Tibial nerve (tissue), 4 donors: Measurements from ENCODE around the gene PLEKHA7. TPM values are rescaled to one million over a fixed set of nuclear protein-coding genes. Genes with fewer than 3 reads are reported as not detected.
A peak's percentile ranks its signal among the peaks of the same experiment; 100 is the strongest.

Source experiments
- DNase-seq, 2 donors: peaks; one replicate each; pipeline ENCODE4 v3.0.0-alpha.2; 2019; ENCODE audit warnings: low spot score in 2 of 2
- H3K27ac ChIP-seq, 4 donors: fragments of 200-600 bp; sonication (generic) in 3 of 4; one replicate each; pipeline ENCODE4 v1.5.1; 2017 to 2019; ENCODE audit warnings: mild to moderate bottlenecking in 1 of 4
- H3K27me3 ChIP-seq, 2 donors: fragments of 200-600 bp; sonication (generic) in 1 of 2; one replicate each; pipeline versions ENCODE4 v1.5.1 to v1.6.0; 2017 to 2019
- H3K36me3 ChIP-seq, 3 donors: fragments of 200-600 bp; sonication (generic); one replicate each; pipeline ENCODE4 v1.5.1; 2018 to 2019
- H3K4me1 ChIP-seq, 4 donors: fragments of 200-600 bp; sonication (generic) in 3 of 4; one replicate each; pipeline ENCODE4 v1.5.1; 2017 to 2019
- H3K4me3 ChIP-seq, 4 donors: fragments of 200-600 bp; sonication (generic) in 3 of 4; one replicate each; pipeline ENCODE4 v1.5.1; 2017 to 2019; ENCODE audit warnings: mild to moderate bottlenecking in 1 of 4, moderate library complexity in 1 of 4
- H3K9me3 ChIP-seq, 4 donors: fragments of 200-600 bp; sonication (generic) in 3 of 4; one replicate each; pipeline ENCODE4 v1.5.1; 2017 to 2019
- EP300 ChIP-seq, 2 donors: sonication (generic); formaldehyde crosslinking; IDR thresholded peaks; one replicate each; pipeline ENCODE4 v1.6.1; 2017; ENCODE audit warnings: antibody characterized with exemption in 2 of 2, mild to moderate bottlenecking in 1 of 2
- POLR2A ChIP-seq, 2 donors: fragments of 450-650 bp; IDR thresholded peaks; one replicate each; pipeline ENCODE4 v1.6.1; 2017; ENCODE audit warnings: antibody characterized with exemption in 2 of 2, mild to moderate bottlenecking in 2 of 2, moderate library complexity in 2 of 2
- WGBS, 2 donors: methylation state at CpG; one replicate each; pipeline ENCODE4 v1.1.5; 2018; 5-methylcytosine and 5-hydroxymethylcytosine counted together
- total RNA-seq, 4 donors: library from RNA; depleted of rRNA; stranded (reverse); fragments of >200 nt; gene quantifications; one replicate each; pipeline ENCODE4 v1.1.0, GENCODE V29; 2016
- TF ChIP-seq, protein P1 (sequence below), 5 experiments: fragments of 200-600 bp in 3 of 5; fragments of 450-650 bp in 2 of 5; sonication (generic) in 3 of 5; IDR thresholded peaks; one replicate each; pipeline ENCODE4 v1.5.1; 2016 to 2019; ENCODE audit warnings: antibody characterized with exemption in 5 of 5, mild to moderate bottlenecking in 3 of 5, moderate library complexity in 2 of 5

The PLEKHA7 gene
- total RNA-seq, 4 donors from 2014 or later, result 41.6 to 56.7 (median 50.1) TPM

DNA sequence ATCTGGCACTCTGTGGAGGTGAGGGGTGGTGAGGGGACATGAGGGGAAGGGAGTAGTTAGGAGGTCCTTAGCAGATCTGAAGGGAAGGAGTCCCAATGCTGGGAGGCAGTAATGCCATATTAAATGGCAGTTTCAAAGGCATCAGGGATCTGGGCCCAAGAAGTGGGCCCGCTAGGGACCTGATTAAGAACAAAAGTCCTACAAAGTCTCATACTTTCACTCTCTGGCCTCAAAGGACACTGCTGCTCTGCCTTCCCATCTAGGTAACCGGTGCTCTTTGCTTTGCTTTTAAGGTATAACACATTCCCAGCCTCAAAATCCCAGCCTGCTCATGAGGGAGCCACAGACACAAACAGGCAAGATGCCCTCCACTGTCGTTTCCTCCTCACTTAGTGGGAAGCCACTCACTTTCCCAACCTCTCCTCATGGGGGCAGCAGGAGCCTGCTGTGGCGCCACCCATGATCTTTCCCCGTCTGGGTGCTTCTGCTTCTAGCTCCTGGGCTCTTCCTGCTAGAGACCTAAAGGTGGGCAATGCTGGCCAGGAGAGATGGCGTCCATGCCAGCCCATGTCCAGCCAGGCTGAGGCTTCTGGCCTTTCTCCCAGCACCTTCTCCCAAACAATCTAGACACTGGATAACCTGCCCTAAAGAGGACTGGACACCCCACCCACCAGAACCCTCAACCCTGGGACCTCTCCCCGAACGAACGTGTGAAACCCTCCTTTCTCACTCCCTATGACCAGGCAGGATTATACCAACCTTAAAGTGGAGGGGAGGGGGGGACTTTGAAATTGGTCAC lies 68.3 kb downstream of the PLEKHA7 start:
- DNase-seq, result peak in 1 of 2 donors; percentile 21
- TF ChIP-seq POLR2A (IDR thresholded peaks at IDR 0.05) (no peak), EP300 (IDR thresholded peaks at IDR 0.05) (peak in 1 of 2 donors; percentile 9)
- TF ChIP-seq, protein P1, sequence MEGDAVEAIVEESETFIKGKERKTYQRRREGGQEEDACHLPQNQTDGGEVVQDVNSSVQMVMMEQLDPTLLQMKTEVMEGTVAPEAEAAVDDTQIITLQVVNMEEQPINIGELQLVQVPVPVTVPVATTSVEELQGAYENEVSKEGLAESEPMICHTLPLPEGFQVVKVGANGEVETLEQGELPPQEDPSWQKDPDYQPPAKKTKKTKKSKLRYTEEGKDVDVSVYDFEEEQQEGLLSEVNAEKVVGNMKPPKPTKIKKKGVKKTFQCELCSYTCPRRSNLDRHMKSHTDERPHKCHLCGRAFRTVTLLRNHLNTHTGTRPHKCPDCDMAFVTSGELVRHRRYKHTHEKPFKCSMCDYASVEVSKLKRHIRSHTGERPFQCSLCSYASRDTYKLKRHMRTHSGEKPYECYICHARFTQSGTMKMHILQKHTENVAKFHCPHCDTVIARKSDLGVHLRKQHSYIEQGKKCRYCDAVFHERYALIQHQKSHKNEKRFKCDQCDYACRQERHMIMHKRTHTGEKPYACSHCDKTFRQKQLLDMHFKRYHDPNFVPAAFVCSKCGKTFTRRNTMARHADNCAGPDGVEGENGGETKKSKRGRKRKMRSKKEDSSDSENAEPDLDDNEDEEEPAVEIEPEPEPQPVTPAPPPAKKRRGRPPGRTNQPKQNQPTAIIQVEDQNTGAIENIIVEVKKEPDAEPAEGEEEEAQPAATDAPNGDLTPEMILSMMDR (IDR thresholded peaks at IDR 0.05), result peak; percentile 60 to 79 (median 74)
- WGBS, 2 donors, result 32 to 36% methylated on average over 9 of the region's 9 CpGs

DNA sequence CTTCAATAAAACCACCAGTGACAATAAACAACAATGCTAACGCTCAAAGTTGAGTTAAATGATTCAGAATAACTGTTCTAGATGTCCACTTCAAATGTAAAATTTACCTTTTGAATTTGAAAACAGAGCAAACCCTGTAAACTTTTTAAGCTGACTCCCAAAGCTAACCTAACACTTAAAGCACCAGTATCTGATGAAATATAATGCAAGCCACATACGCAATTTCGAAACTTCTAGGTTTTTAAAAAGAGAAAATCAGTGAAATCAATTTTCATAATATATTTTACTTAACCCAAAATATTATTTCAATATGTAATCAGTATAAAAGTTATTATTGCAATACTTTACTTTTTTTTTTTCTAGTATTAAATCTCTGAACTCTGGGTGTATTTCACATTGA lies 71.3 kb downstream of the PLEKHA7 start:
- Histone ChIP-seq H3K9me3 (no peaks in the 10 kb centered on the region), H3K27ac (peak overlapping the region in 1 of 4 donors; percentile 34), H3K36me3 (no peaks in the 10 kb centered on the region), H3K27me3 (no peaks in the 10 kb centered on the region), H3K4me3 (no peak overlapping the region), H3K4me1 (peaks cover 0 to 28% (median 3%) of the 10 kb centered on the region in 4 donors)
- DNase-seq, result no peak
- TF ChIP-seq, protein P1 (IDR thresholded peaks at IDR 0.05), result no peak
- TF ChIP-seq EP300 (IDR thresholded peaks at IDR 0.05), result no peak
- 87 to 89% methylated on average over 3 of the region's 3 CpGs for WGBS, 2 donors

More for the DNA sequence above, 68.3 kb downstream of the PLEKHA7 start:
- Histone ChIP-seq H3K4me3 (no peak overlapping the region), H3K27ac (peak overlapping the region; percentile 8 to 79 (median 48)), H3K9me3 (no peaks in the 10 kb centered on the region), H3K27me3 (no peaks in the 10 kb centered on the region), H3K4me1 (peaks cover 0 to 30% (median 3%) of the 10 kb centered on the region in 4 donors), H3K36me3 (no peaks in the 10 kb centered on the region)

DNA sequence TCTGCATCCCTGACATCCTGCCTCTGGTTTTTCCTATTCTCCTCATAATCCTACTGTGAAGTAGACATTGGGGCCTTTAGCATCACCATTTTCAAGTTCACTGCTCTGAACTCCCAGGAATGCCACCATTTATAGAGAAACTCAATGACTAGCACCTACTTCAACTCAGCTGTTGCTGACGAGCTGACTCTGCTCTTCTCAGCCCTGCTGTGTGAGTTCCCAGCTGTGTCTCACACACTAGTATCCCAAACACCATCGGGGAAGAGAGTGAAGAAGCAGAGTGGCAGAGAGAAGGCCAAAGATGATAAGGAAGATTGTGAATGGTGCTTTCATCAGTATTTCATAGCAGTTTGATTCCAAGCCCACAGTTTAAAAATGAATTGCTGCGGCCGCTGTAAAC lies 71.9 kb downstream of the PLEKHA7 start:
- H3K36me3 ChIP-seq, result no peaks in the 10 kb centered on the region
- WGBS, 2 donors, result 57 to 70% methylated on average over 4 of the region's 4 CpGs
- no peak overlapping the region for H3K4me3 ChIP-seq
- H3K27ac ChIP-seq, result peak overlapping the region in 1 of 4 donors; percentile 34
- TF ChIP-seq POLR2A (IDR thresholded peaks at IDR 0.05) (no peak), EP300 (IDR thresholded peaks at IDR 0.05) (no peak)
- TF ChIP-seq, protein P1 (IDR thresholded peaks at IDR 0.05), result no peak
- no peaks in the 10 kb centered on the region for H3K9me3 ChIP-seq
- DNase-seq, result no peak
- peaks cover 0 to 30% (median 3%) of the 10 kb centered on the region in 4 donors for H3K4me1 ChIP-seq
- no peaks in the 10 kb centered on the region for H3K27me3 ChIP-seq

DNA sequence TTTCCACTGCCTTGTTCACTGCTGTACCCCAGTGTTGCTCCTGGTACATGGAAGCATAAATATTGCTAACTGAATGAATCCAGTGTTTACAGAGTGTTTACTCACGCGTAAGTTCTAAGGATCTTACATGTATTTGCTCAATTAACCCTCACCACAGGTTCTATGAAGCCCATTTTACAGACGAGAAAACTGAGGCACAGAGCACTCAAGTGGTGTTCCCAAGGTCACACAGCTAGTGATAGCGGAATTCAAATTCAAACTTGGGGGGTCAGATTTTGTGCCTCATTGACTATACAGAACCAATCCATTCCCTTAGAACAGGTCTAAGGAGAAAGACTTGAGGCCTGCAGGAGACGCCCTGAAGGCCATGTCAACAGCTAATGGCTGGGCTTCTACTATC lies 72.3 kb downstream of the PLEKHA7 start:
- no peak overlapping the region for H3K4me3 ChIP-seq
- peaks cover 0 to 30% (median 3%) of the 10 kb centered on the region in 4 donors for H3K4me1 ChIP-seq
- TF ChIP-seq EP300 (IDR thresholded peaks at IDR 0.05) (no peak), POLR2A (IDR thresholded peaks at IDR 0.05) (no peak)
- TF ChIP-seq, protein P1 (IDR thresholded peaks at IDR 0.05), result no peak
- peak overlapping the region in 1 of 4 donors; percentile 34 for H3K27ac ChIP-seq
- DNase-seq, result no peak
- no peaks in the 10 kb centered on the region for H3K9me3 ChIP-seq
- H3K36me3 ChIP-seq, result no peaks in the 10 kb centered on the region
- H3K27me3 ChIP-seq, result no peaks in the 10 kb centered on the region
- 76 to 77% methylated on average over 5 of the region's 5 CpGs for WGBS, 2 donors

DNA sequence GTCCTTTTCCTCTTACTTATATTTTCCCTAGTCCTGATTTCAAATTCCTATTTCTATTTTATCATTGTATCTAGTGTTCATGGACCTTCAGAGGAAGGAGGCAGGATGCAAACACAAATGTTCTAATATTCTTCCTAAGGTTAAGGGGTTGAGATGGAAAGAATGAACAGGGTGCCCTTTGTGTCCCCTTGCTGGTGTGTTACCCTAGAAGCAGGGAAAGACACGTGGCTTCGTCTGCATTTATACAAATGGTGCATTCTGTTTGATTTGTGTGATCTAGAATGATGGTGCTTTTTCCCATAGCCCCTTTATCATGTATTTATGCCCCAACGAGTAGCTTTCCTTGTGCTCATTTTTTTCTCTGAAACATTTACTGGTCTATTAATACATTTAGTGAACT lies 76.2 kb downstream of the PLEKHA7 start:
- Histone ChIP-seq H3K27me3 (no peaks in the 10 kb centered on the region), H3K9me3 (no peaks in the 10 kb centered on the region), H3K36me3 (no peaks in the 10 kb centered on the region), H3K4me1 (peaks cover 0 to 43% (median 0%) of the 10 kb centered on the region in 4 donors), H3K4me3 (no peak overlapping the region), H3K27ac (no peak overlapping the region)
- TF ChIP-seq POLR2A (IDR thresholded peaks at IDR 0.05), result no peak
- TF ChIP-seq, protein P1 (IDR thresholded peaks at IDR 0.05), result no peak
- TF ChIP-seq EP300 (IDR thresholded peaks at IDR 0.05), result no peak
- DNase-seq, result no peak
- 38 to 44% methylated on average over 3 of the region's 3 CpGs for WGBS, 2 donors
